GM23338 (cell line): Measurements from ENCODE around the gene HOXB3.

ENCODE experiments used
- CREB1 ChIP-seq: fragments of 250-450 bp; sonication (Bioruptor Pico); IDR thresholded peaks from 2 replicates; pipeline ENCODE4 v1.5.0; 2020; ENCODE audit warnings: low read depth, mild to moderate bottlenecking, moderate library complexity
- CTCF ChIP-seq, 2 experiments: fragments of 200-600 bp in 1 of 2; sonication (generic) in 1 of 2; conservative IDR thresholded peaks; 2 replicates each; pipeline versions ENCODE4 v1.5.1 to v1.6.1; 2016 to 2017; ENCODE audit warnings: antibody characterized with exemption in 2 of 2, low read depth in 2 of 2, mild to moderate bottlenecking in 2 of 2, moderate library complexity in 1 of 2
- ETS1 ChIP-seq: IDR thresholded peaks from 2 replicates; pipeline ENCODE4 v1.6.1; 2016; ENCODE audit warnings: antibody characterized with exemption
- EZH2 ChIP-seq: fragments of 200-600 bp; sonication (generic); IDR thresholded peaks from one replicate; pipeline ENCODE4 v1.8.0; 2017; ENCODE audit warnings: antibody characterized with exemption, mild to moderate bottlenecking, low read depth; ENCODE audit not compliant: unreplicated experiment
- EZH2phosphoT487 ChIP-seq: fragments of 200-600 bp; sonication (generic); IDR thresholded peaks from one replicate; pipeline ENCODE4 v1.8.1; 2018; ENCODE audit warnings: antibody characterized with exemption; ENCODE audit not compliant: unreplicated experiment
- JUNB ChIP-seq: IDR thresholded peaks from one replicate; pipeline ENCODE4 v1.6.1; 2016; ENCODE audit warnings: antibody characterized with exemption; ENCODE audit not compliant: unreplicated experiment
- NANOG ChIP-seq: IDR thresholded peaks from 2 replicates; pipeline ENCODE4 v1.6.1; 2016; ENCODE audit warnings: antibody characterized with exemption, borderline replicate concordance
- POLR2AphosphoS5 ChIP-seq: IDR thresholded peaks from 2 replicates; pipeline ENCODE4 v1.6.1; 2016; ENCODE audit warnings: antibody characterized with exemption, low read depth
- REST ChIP-seq: IDR thresholded peaks from one replicate; pipeline ENCODE4 v1.6.1; 2018; ENCODE audit warnings: antibody characterized with exemption; ENCODE audit not compliant: unreplicated experiment
- STAT1 ChIP-seq: IDR thresholded peaks from one replicate; pipeline ENCODE4 v1.6.1; 2016; ENCODE audit warnings: antibody characterized with exemption; ENCODE audit not compliant: unreplicated experiment
- ZNF114 ChIP-seq: fragments of 250-450 bp; sonication (Bioruptor Pico); IDR thresholded peaks from 2 replicates; pipeline ENCODE4 v1.5.0; 2020; ENCODE audit warnings: mild to moderate bottlenecking, moderate library complexity
- ZNF331 ChIP-seq: fragments of 250-450 bp; sonication (Bioruptor Pico); IDR thresholded peaks from 2 replicates; pipeline ENCODE4 v1.5.0; 2020; ENCODE audit warnings: low read depth, mild to moderate bottlenecking, moderate library complexity

GRCh38 chr17:48579760-48580554, 10.1 kb downstream of the HOXB3 start:
- TF ChIP-seq CTCF (conservative IDR thresholded peaks at IDR 0.05; ENCODE audit: low read depth in 2 of 2) (no peak), CREB1 (CRISPR knock-in tag) (no peak), STAT1 (no peak), ETS1 (no peak), POLR2AphosphoS5 (no peak), EZH2phosphoT487 (no peak), EZH2 (peak; percentile 96), REST (no peak), ZNF114 (no peak), JUNB (no peak), NANOG (no peak), ZNF331 (CRISPR knock-in tag) (no peak)
